WTC11 (cell line): ENCODE data around the gene FOXA2. TPM values are rescaled to one million over a fixed set of nuclear protein-coding genes. Genes with fewer than 3 reads are reported as not detected.

Source experiments
- ATAC-seq: fragments of 200-7000 bp; cut with Tn5 transposase; 2 replicates; pipeline ENCODE4 v1.10.0; 2021; ENCODE audit warnings: mild to moderate bottlenecking, moderate library complexity
- CTCF ChIA-PET: fragments of 300-600 bp; sonication (Branson Sonifier 250); formaldehyde crosslinking; loops from one replicate; lab custom pipeline; 2021; ENCODE audit warnings: antibody characterized with exemption; lab: Charles Lee
- POLR2A ChIA-PET: fragments of 350-600 bp; sonication (Branson Sonifier 250); formaldehyde crosslinking; loops from one replicate; lab custom pipeline; 2021; ENCODE audit warnings: antibody characterized with exemption; lab: Charles Lee
- DNase-seq: peaks from one replicate; pipeline ENCODE4 v3.0.0; 2021; ENCODE audit warnings: low spot score
- H3K27ac Mint-ChIP-seq: 2 replicates; pipeline ENCODE4 v1.8.0; 2021; ENCODE audit warnings: mixed read lengths
- H3K27me3 Mint-ChIP-seq: 2 replicates; pipeline ENCODE4 v1.8.0; 2021; ENCODE audit warnings: low read depth, mild to moderate bottlenecking, moderate library complexity, mixed read lengths
- H3K36me3 Mint-ChIP-seq: 2 replicates; pipeline ENCODE4 v1.8.0; 2021; ENCODE audit warnings: mixed read lengths
- H3K4me1 Mint-ChIP-seq: 2 replicates; pipeline ENCODE4 v1.8.0; 2022; ENCODE audit warnings: mixed read lengths
- H3K4me3 Mint-ChIP-seq: 2 replicates; pipeline ENCODE4 v1.8.0; 2021; ENCODE audit warnings: mild to moderate bottlenecking, moderate library complexity, mixed read lengths
- H3K9me3 Mint-ChIP-seq: 2 replicates; pipeline ENCODE4 v1.8.0; 2021; ENCODE audit warnings: mixed read lengths
- CREB1 ChIP-seq: sonication (generic); formaldehyde crosslinking; IDR thresholded peaks from 2 replicates; pipeline ENCODE4 v1.8.0; 2023; ENCODE audit warnings: mild to moderate bottlenecking, missing genetic modification reagents
- CTCF ChIP-seq: fragments of 200-600 bp; IDR thresholded peaks from 2 replicates; pipeline ENCODE4 v1.8.0; 2022; ENCODE audit warnings: antibody characterized with exemption
- E2F5 ChIP-seq: sonication (generic); formaldehyde crosslinking; IDR thresholded peaks from 2 replicates; pipeline ENCODE4 v1.8.1; 2022; ENCODE audit warnings: mild to moderate bottlenecking, moderate library complexity, missing genetic modification reagents
- ETV6 ChIP-seq: sonication (generic); formaldehyde crosslinking; IDR thresholded peaks from 2 replicates; pipeline ENCODE4 v1.8.1; 2022; ENCODE audit warnings: mild to moderate bottlenecking, missing genetic modification reagents
- FOXJ3 ChIP-seq: sonication (generic); formaldehyde crosslinking; IDR thresholded peaks from 2 replicates; pipeline ENCODE4 v1.9.0; 2021; ENCODE audit warnings: missing genetic modification reagents, mild to moderate bottlenecking, borderline replicate concordance
- FOXP4 ChIP-seq: sonication (generic); formaldehyde crosslinking; IDR thresholded peaks from 2 replicates; pipeline ENCODE4 v1.8.0; 2022; ENCODE audit warnings: mild to moderate bottlenecking, missing genetic modification reagents
- GRHL2 ChIP-seq: fragments of 250-450 bp; sonication (Bioruptor Pico); IDR thresholded peaks from 2 replicates; pipeline ENCODE4 v1.8.0; 2022; ENCODE audit warnings: mild to moderate bottlenecking, moderate library complexity; ENCODE audit not compliant: insufficient replicate concordance, severe bottlenecking
- GTF2I ChIP-seq: fragments of 250-450 bp; sonication (Bioruptor Pico); conservative IDR thresholded peaks from 2 replicates; pipeline ENCODE4 v1.4.0; 2021; ENCODE audit warnings: mild to moderate bottlenecking
- IRF2 ChIP-seq: sonication (generic); formaldehyde crosslinking; IDR thresholded peaks from 2 replicates; pipeline ENCODE4 v1.8.0; 2022; ENCODE audit warnings: low read depth, missing genetic modification reagents, borderline replicate concordance
- JAZF1 ChIP-seq: fragments of 250-450 bp; sonication (Bioruptor Pico); IDR thresholded peaks from 2 replicates; pipeline ENCODE4 v1.9.0; 2021; ENCODE audit warnings: moderate library complexity, mild to moderate bottlenecking, inconsistent platforms
- KAT7 ChIP-seq: sonication (generic); formaldehyde crosslinking; IDR thresholded peaks from 2 replicates; pipeline ENCODE4 v1.8.1; 2023; ENCODE audit warnings: missing genetic modification reagents, mild to moderate bottlenecking, borderline replicate concordance
- NFATC4 ChIP-seq: fragments of 250-450 bp; sonication (Bioruptor Pico); IDR thresholded peaks from 2 replicates; pipeline ENCODE4 v1.9.0; 2021; ENCODE audit warnings: mild to moderate bottlenecking
- NR3C1 ChIP-seq: sonication (generic); formaldehyde crosslinking; conservative IDR thresholded peaks from 2 replicates; pipeline ENCODE4 v1.8.1; 2023; ENCODE audit warnings: low read depth, mild to moderate bottlenecking, missing genetic modification reagents
- TEAD4 ChIP-seq: sonication (generic); formaldehyde crosslinking; IDR thresholded peaks from 2 replicates; pipeline ENCODE4 v1.8.0; 2022; ENCODE audit warnings: mild to moderate bottlenecking, missing genetic modification reagents
- USF1 ChIP-seq: sonication (generic); formaldehyde crosslinking; IDR thresholded peaks from 2 replicates; pipeline ENCODE4 v1.8.0; 2022; ENCODE audit warnings: mild to moderate bottlenecking, missing genetic modification reagents
- ZNF317 ChIP-seq: sonication (generic); formaldehyde crosslinking; IDR thresholded peaks from 2 replicates; pipeline ENCODE4 v1.8.1; 2023; ENCODE audit warnings: low read depth, mild to moderate bottlenecking, moderate library complexity, missing genetic modification reagents, borderline replicate concordance
- ZNF396 ChIP-seq: fragments of 250-450 bp; sonication (Bioruptor Pico); IDR thresholded peaks from 2 replicates; pipeline ENCODE4 v1.8.0; 2021; ENCODE audit warnings: mild to moderate bottlenecking, moderate library complexity, borderline replicate concordance
- total RNA-seq: library from RNA; stranded (reverse); gene quantifications from 3 replicates; pipeline ENCODE4 v1.2.3, GENCODE V29; 2021
- TF ChIP-seq, protein P1 (sequence below): sonication (generic); formaldehyde crosslinking; IDR thresholded peaks from 2 replicates; pipeline ENCODE4 v1.8.1; 2022; ENCODE audit warnings: low read depth, mild to moderate bottlenecking, moderate library complexity, missing genetic modification reagents, borderline replicate concordance
- TF ChIP-seq, protein P2 (sequence below): sonication (generic); formaldehyde crosslinking; IDR thresholded peaks from 2 replicates; pipeline ENCODE4 v1.8.0; 2022; ENCODE audit warnings: missing genetic modification reagents

The FOXA2 gene
- total RNA-seq, 1 experiment from 2014 or later: 3.1 TPM

GRCh38 chr20:22542427-22542826 is 41.9 kb downstream of the FOXA2 start:
- peaks cover 5% of the 10 kb centered on the region for H3K27me3 Mint-ChIP-seq
- H3K4me1 Mint-ChIP-seq: no peaks in the 10 kb centered on the region
- ATAC-seq (no peak), DNase-seq (no peak)
- H3K9me3 Mint-ChIP-seq: no peaks in the 10 kb centered on the region; the same call in 1 of the 2 replicates
- TF ChIP-seq FOXP4 (CRISPR knock-in tag): no peak
- TF ChIP-seq E2F5: no peak
- TF ChIP-seq ZNF317: no peak
- no peak for TF ChIP-seq TEAD4
- no peak for TF ChIP-seq ETV6 (CRISPR knock-in tag)
- no peak for TF ChIP-seq NFATC4 (CRISPR knock-in tag)
- ChIA-PET POLR2A (interaction anchor here (0.7 kb wide), 1 partner anchor 48 kb away, joined by 4 read pairs; no protein-coding TSS in a partner anchor), CTCF (no interaction called here)
- H3K27ac Mint-ChIP-seq: no peak overlapping the region
- no peak overlapping the region for H3K4me3 Mint-ChIP-seq
- H3K36me3 Mint-ChIP-seq: no peaks in the 10 kb centered on the region

GRCh38 chr20:22540832-22541231 is 43.5 kb downstream of the FOXA2 start:
- no peaks in the 10 kb centered on the region; the same call in 1 of the 2 replicates for H3K27me3 Mint-ChIP-seq
- ATAC-seq (no peak), DNase-seq (no peak)
- no peaks in the 10 kb centered on the region for H3K36me3 Mint-ChIP-seq
- no peaks in the 10 kb centered on the region for H3K4me1 Mint-ChIP-seq
- POLR2A ChIA-PET: no interaction called here
- TF ChIP-seq IRF2 (CRISPR knock-in tag) (no peak), GTF2I (CRISPR knock-in tag) (no peak), USF1 (CRISPR knock-in tag) (no peak), JAZF1 (CRISPR knock-in tag) (no peak), ZNF396 (CRISPR knock-in tag) (no peak), CREB1 (CRISPR knock-in tag) (no peak), FOXJ3 (CRISPR knock-in tag) (no peak), KAT7 (no peak), CTCF (no peak), GRHL2 (CRISPR knock-in tag) (no peak), NR3C1 (CRISPR knock-in tag) (no peak)
- TF ChIP-seq, protein P1, sequence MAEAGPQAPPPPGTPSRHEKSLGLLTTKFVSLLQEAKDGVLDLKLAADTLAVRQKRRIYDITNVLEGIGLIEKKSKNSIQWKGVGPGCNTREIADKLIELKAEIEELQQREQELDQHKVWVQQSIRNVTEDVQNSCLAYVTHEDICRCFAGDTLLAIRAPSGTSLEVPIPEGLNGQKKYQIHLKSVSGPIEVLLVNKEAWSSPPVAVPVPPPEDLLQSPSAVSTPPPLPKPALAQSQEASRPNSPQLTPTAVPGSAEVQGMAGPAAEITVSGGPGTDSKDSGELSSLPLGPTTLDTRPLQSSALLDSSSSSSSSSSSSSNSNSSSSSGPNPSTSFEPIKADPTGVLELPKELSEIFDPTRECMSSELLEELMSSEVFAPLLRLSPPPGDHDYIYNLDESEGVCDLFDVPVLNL: no peak
- TF ChIP-seq, protein P2, sequence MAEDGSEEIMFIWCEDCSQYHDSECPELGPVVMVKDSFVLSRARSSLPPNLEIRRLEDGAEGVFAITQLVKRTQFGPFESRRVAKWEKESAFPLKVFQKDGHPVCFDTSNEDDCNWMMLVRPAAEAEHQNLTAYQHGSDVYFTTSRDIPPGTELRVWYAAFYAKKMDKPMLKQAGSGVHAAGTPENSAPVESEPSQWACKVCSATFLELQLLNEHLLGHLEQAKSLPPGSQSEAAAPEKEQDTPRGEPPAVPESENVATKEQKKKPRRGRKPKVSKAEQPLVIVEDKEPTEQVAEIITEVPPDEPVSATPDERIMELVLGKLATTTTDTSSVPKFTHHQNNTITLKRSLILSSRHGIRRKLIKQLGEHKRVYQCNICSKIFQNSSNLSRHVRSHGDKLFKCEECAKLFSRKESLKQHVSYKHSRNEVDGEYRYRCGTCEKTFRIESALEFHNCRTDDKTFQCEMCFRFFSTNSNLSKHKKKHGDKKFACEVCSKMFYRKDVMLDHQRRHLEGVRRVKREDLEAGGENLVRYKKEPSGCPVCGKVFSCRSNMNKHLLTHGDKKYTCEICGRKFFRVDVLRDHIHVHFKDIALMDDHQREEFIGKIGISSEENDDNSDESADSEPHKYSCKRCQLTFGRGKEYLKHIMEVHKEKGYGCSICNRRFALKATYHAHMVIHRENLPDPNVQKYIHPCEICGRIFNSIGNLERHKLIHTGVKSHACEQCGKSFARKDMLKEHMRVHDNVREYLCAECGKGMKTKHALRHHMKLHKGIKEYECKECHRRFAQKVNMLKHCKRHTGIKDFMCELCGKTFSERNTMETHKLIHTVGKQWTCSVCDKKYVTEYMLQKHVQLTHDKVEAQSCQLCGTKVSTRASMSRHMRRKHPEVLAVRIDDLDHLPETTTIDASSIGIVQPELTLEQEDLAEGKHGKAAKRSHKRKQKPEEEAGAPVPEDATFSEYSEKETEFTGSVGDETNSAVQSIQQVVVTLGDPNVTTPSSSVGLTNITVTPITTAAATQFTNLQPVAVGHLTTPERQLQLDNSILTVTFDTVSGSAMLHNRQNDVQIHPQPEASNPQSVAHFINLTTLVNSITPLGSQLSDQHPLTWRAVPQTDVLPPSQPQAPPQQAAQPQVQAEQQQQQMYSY (CRISPR knock-in tag): no peak
- H3K27ac Mint-ChIP-seq: no peak overlapping the region
- no peak overlapping the region for H3K4me3 Mint-ChIP-seq
- CTCF ChIA-PET: no interaction called here
- H3K9me3 Mint-ChIP-seq: no peaks in the 10 kb centered on the region; the same call in 1 of the 2 replicates
